Panc1 (cell line): ENCODE results near the gene POTEB3.
"Not testable (repeated sequence)": the region's sequence is repeated elsewhere in the genome, so short reads cannot be mapped to it uniquely, and the experiment has no call there.

Source experiments
- POLR2AphosphoS5 ChIP-seq: IDR thresholded peaks from 2 replicates; pipeline ENCODE4 v1.6.1; 2012; ENCODE audit warnings: mild to moderate bottlenecking, low read depth, low read length, moderate library complexity
- TCF7L2 ChIP-seq: IDR thresholded peaks from 2 replicates; pipeline ENCODE4 v1.6.1; 2011; ENCODE audit warnings: mild to moderate bottlenecking, low read depth, low read length, inconsistent platforms
- TF ChIP-seq, protein P1 (sequence below): fragments of 450-650 bp; IDR thresholded peaks from 2 replicates; pipeline ENCODE4 v1.5.1; 2017; ENCODE audit warnings: mild to moderate bottlenecking
- TF ChIP-seq, protein P2 (sequence below), 2 experiments: IDR thresholded peaks; 2 replicates each; pipeline ENCODE4 v1.6.1; 2011 to 2012; ENCODE audit warnings: low read depth in 2 of 2, control low read depth in 1 of 2, low read length in 1 of 2, mild to moderate bottlenecking in 1 of 2, moderate library complexity in 1 of 2; ENCODE audit not compliant: insufficient read depth in 1 of 2

DNA sequence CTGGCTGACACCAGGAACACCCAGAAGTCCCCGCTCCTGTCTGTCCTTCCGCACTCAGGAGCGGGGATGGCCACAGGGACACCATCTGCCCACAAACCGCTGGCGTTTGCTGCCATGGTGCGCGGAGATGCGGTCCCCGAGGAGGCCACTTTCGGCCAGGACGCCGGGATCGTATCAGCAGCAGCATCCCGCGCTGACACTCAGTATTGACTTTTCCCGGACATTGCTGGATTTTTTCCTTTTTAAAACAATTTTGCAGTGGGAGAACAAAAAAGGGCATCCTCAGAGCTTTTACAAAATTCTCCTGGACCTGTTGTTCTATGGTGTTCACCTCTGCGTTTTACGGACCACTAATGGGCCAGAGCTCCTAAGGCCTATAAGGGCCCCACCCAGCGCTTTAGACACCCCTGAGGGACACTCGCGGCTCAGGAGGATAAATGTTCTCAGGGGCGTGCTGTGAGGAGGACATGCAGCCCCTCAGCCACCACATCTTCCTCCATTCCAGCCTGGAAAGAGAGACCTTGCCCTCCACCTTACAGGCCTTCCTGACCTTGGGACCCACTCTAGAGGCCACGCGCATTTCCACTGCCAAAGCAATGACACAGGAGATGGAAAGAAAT lies 56.3 kb downstream of the POTEB3 start:
- not testable (repeated sequence) for TF ChIP-seq POLR2AphosphoS5, TCF7L2
- TF ChIP-seq, protein P1, sequence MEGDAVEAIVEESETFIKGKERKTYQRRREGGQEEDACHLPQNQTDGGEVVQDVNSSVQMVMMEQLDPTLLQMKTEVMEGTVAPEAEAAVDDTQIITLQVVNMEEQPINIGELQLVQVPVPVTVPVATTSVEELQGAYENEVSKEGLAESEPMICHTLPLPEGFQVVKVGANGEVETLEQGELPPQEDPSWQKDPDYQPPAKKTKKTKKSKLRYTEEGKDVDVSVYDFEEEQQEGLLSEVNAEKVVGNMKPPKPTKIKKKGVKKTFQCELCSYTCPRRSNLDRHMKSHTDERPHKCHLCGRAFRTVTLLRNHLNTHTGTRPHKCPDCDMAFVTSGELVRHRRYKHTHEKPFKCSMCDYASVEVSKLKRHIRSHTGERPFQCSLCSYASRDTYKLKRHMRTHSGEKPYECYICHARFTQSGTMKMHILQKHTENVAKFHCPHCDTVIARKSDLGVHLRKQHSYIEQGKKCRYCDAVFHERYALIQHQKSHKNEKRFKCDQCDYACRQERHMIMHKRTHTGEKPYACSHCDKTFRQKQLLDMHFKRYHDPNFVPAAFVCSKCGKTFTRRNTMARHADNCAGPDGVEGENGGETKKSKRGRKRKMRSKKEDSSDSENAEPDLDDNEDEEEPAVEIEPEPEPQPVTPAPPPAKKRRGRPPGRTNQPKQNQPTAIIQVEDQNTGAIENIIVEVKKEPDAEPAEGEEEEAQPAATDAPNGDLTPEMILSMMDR = not testable (repeated sequence)
- TF ChIP-seq, protein P2, sequence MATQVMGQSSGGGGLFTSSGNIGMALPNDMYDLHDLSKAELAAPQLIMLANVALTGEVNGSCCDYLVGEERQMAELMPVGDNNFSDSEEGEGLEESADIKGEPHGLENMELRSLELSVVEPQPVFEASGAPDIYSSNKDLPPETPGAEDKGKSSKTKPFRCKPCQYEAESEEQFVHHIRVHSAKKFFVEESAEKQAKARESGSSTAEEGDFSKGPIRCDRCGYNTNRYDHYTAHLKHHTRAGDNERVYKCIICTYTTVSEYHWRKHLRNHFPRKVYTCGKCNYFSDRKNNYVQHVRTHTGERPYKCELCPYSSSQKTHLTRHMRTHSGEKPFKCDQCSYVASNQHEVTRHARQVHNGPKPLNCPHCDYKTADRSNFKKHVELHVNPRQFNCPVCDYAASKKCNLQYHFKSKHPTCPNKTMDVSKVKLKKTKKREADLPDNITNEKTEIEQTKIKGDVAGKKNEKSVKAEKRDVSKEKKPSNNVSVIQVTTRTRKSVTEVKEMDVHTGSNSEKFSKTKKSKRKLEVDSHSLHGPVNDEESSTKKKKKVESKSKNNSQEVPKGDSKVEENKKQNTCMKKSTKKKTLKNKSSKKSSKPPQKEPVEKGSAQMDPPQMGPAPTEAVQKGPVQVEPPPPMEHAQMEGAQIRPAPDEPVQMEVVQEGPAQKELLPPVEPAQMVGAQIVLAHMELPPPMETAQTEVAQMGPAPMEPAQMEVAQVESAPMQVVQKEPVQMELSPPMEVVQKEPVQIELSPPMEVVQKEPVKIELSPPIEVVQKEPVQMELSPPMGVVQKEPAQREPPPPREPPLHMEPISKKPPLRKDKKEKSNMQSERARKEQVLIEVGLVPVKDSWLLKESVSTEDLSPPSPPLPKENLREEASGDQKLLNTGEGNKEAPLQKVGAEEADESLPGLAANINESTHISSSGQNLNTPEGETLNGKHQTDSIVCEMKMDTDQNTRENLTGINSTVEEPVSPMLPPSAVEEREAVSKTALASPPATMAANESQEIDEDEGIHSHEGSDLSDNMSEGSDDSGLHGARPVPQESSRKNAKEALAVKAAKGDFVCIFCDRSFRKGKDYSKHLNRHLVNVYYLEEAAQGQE (IDR thresholded peaks at IDR 0.05; ENCODE audit: insufficient read depth in 1 of 2, low read depth in 2 of 2, low read length in 1 of 2) = not testable (repeated sequence)
